Endothelial cell (in vitro differentiated cells): Measurements from ENCODE around the gene TIMM22. TPM values are rescaled to one million over a fixed set of nuclear protein-coding genes. Genes with fewer than 3 reads are reported as not detected.

Source experiments
- DNase-seq: peaks from one replicate; pipeline ENCODE4 v3.0.0; 2021; ENCODE audit warnings: low spot score
- H3K27ac Mint-ChIP-seq: one replicate; pipeline ENCODE4 v1.8.0; 2021; ENCODE audit warnings: mixed read lengths, inconsistent platforms; ENCODE audit not compliant: unreplicated experiment
- H3K27me3 Mint-ChIP-seq: one replicate; pipeline ENCODE4 v1.8.0; 2021; ENCODE audit warnings: mild to moderate bottlenecking, moderate library complexity, mixed read lengths, inconsistent platforms; ENCODE audit not compliant: unreplicated experiment
- H3K36me3 Mint-ChIP-seq: one replicate; pipeline ENCODE4 v1.8.0; 2021; ENCODE audit warnings: mild to moderate bottlenecking, low read depth, mixed read lengths, inconsistent platforms; ENCODE audit not compliant: unreplicated experiment
- H3K4me1 Mint-ChIP-seq: one replicate; pipeline ENCODE4 v1.8.0; 2021; ENCODE audit warnings: mild to moderate bottlenecking, mixed read lengths, inconsistent platforms; ENCODE audit not compliant: unreplicated experiment
- H3K4me3 Mint-ChIP-seq: one replicate; pipeline ENCODE4 v1.8.0; 2021; ENCODE audit warnings: mild to moderate bottlenecking, mixed read lengths, inconsistent platforms; ENCODE audit not compliant: unreplicated experiment
- H3K9me3 Mint-ChIP-seq: one replicate; pipeline ENCODE4 v1.8.0; 2021; ENCODE audit warnings: mixed read lengths, inconsistent platforms; ENCODE audit not compliant: unreplicated experiment
- total RNA-seq: library from RNA; stranded (reverse); fragmentation: NEBNext Ultra II Directional; extraction: Animal tissue kit (Norgen Biotek cat#: 25700); gene quantifications from one replicate; pipeline ENCODE4 v1.2.1, GENCODE V29; 2021; ENCODE audit not compliant: unreplicated experiment
- TF ChIP-seq, protein P1 (sequence below): fragments of 200-600 bp; sonication (generic); IDR thresholded peaks from one replicate; pipeline ENCODE4 v1.5.0; 2021; ENCODE audit warnings: antibody characterized with exemption; ENCODE audit not compliant: unreplicated experiment

Gene TIMM22
- total RNA-seq, 1 donor from 2014 or later: 17.1 TPM

DNA sequence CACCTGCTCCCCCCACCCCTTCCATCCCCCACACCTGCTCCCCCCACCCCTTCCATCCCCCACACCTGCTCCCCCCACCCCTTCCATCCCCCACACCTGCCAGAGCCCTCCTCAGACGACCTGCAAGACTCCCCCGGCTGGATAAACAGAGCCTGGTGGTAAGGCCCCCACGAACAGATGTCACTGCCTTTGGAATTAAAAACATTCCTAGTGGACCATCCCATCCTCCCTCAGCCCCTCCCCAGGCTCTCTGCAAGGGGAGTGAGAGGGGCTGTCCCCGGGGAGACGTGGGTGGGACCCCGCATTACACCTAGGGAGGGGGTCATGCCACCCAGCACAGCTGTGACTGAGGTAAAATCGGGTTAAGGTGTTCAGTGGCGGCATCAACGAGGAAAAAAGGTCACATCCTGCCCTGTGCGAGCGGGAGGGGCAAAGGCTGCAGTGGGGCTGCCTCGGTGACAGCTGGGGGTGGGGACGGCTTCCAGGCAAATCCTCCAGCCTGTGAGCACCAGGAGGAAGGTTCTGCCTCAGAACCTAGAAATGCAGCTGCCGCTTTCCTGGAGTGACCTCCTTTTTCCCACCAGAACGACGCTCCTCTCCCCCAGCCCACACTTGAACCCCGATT is 38.7 kb downstream of the TIMM22 start:
- TF ChIP-seq, protein P1, sequence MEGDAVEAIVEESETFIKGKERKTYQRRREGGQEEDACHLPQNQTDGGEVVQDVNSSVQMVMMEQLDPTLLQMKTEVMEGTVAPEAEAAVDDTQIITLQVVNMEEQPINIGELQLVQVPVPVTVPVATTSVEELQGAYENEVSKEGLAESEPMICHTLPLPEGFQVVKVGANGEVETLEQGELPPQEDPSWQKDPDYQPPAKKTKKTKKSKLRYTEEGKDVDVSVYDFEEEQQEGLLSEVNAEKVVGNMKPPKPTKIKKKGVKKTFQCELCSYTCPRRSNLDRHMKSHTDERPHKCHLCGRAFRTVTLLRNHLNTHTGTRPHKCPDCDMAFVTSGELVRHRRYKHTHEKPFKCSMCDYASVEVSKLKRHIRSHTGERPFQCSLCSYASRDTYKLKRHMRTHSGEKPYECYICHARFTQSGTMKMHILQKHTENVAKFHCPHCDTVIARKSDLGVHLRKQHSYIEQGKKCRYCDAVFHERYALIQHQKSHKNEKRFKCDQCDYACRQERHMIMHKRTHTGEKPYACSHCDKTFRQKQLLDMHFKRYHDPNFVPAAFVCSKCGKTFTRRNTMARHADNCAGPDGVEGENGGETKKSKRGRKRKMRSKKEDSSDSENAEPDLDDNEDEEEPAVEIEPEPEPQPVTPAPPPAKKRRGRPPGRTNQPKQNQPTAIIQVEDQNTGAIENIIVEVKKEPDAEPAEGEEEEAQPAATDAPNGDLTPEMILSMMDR: no peak
- H3K4me1 Mint-ChIP-seq: peaks cover 15% of the 10 kb centered on the region
- H3K27ac Mint-ChIP-seq: no peak overlapping the region
- H3K27me3 Mint-ChIP-seq: peaks cover 6% of the 10 kb centered on the region
- no peak overlapping the region for H3K4me3 Mint-ChIP-seq
- peaks cover 14% of the 10 kb centered on the region for H3K36me3 Mint-ChIP-seq
- no peaks in the 10 kb centered on the region for H3K9me3 Mint-ChIP-seq
- no peak for DNase-seq

DNA sequence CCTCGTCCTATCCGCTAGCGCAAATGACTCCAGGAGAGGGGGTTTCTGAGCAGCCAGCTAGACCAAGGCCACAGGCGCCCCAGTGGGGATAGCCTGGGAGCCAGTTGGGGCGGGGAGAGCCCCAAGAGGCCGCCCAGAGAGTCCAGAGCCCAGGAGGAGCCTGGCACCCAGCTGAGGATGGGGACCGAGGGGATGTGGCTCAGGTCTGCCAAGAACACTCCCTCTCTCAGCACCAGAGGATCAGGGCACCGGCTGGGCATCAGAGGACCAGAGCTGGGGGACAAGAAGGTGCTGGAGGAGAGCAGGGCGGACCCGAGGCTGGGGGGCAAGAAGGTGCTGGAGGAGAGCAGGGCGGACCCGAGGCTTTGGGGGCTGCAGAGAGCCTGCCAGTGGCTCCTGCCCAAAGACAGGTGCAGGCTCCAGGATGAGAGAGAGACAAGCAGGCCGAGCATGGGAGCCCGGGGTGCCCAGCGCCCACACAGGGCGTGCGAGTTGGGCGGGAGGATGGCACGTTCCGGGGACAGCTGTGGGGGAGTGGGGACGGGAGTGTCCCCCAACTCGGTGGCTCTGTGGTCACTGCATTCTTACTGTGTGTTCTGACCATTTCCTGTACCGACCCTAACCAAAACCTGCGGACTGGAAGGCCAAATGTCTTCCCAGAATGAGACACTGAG is 39.4 kb downstream of the TIMM22 start:
- no peak overlapping the region for H3K4me3 Mint-ChIP-seq
- H3K4me1 Mint-ChIP-seq: peaks cover 15% of the 10 kb centered on the region
- peaks cover 14% of the 10 kb centered on the region for H3K36me3 Mint-ChIP-seq
- H3K27ac Mint-ChIP-seq: no peak overlapping the region
- DNase-seq: no peak
- TF ChIP-seq, protein P1: no peak
- H3K27me3 Mint-ChIP-seq: peaks cover 6% of the 10 kb centered on the region
- no peaks in the 10 kb centered on the region for H3K9me3 Mint-ChIP-seq

DNA sequence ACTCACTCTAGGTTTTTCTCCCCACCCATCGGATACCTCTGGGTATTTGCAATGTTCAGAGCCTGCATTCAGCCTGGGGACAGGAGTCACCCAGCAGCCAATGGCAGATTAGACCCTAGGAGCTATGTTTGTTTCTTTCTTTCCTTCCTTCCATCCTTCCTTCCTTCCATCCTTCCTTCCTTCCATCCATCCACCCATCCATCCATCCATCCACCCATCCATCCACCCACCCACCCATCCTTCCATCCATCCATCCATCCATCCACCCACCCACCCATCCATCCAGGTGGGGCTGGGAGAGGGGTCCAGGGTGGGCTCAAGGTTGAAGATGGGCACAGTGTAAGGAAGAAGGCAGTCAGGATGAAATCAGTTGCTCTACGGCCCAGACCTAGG is 39.9 kb downstream of the TIMM22 start:
- Mint-ChIP-seq H3K27ac (no peak overlapping the region), H3K36me3 (peaks cover 15% of the 10 kb centered on the region), H3K27me3 (peaks cover 6% of the 10 kb centered on the region), H3K9me3 (no peaks in the 10 kb centered on the region), H3K4me1 (peaks cover 15% of the 10 kb centered on the region), H3K4me3 (no peak overlapping the region)
- TF ChIP-seq, protein P1: no peak
- DNase-seq: no peak

GRCh38 chr17:1037238-1037879 is 40.4 kb downstream of the TIMM22 start:
- H3K4me3 Mint-ChIP-seq: no peak overlapping the region

More at GRCh38 chr17:1037238-1037879, 40.4 kb downstream of the TIMM22 start:
- no peaks in the 10 kb centered on the region for H3K9me3 Mint-ChIP-seq
- H3K36me3 Mint-ChIP-seq: peaks cover 17% of the 10 kb centered on the region
- H3K27ac Mint-ChIP-seq: no peak overlapping the region
- TF ChIP-seq, protein P1: no peak
- H3K27me3 Mint-ChIP-seq: peaks cover 6% of the 10 kb centered on the region
- DNase-seq: no peak
- H3K4me1 Mint-ChIP-seq: peaks cover 15% of the 10 kb centered on the region
